GM12878 (cell line): ENCODE data around the gene MBNL1. TPM values are rescaled to one million over a fixed set of nuclear protein-coding genes. Genes with fewer than 3 reads are reported as not detected.

Experiments
- ATAC-seq: fragments of 200-7000 bp; cut with Tn5 transposase; 3 replicates; pipeline ENCODE4 v1.9.1; 2020; ENCODE audit warnings: mild to moderate bottlenecking, moderate library complexity
- BruUV-seq: library from RNA; stranded (reverse); fragments of 400-500 nt; replicated peaks from 2 replicates; lab custom pipeline; 2021; lab: Mats Ljungman, UMichigan
- CTCF ChIA-PET: fragments of 300-600 bp; sonication (Branson Sonifier 250); formaldehyde crosslinking; extraction: SDS; loops from one replicate; lab custom pipeline; 2021; ENCODE audit warnings: inconsistent platforms; lab: Yijun Ruan, JAX
- POLR2A ChIA-PET: fragments of 350-600 bp; formaldehyde crosslinking; extraction: SDS; loops from one replicate; lab custom pipeline; 2021; ENCODE audit warnings: inconsistent platforms; lab: Charles Lee
- RAD21 ChIA-PET: fragments of 300-600 bp; sonication (Branson Sonifier 250); formaldehyde crosslinking; loops from one replicate; lab custom pipeline; 2023; ENCODE audit warnings: antibody characterized with exemption; ENCODE audit not compliant: unreplicated experiment; lab: Charles Lee
- SMC1A ChIA-PET: fragments of 300-600 bp; sonication (Branson Sonifier 250); formaldehyde crosslinking; loops from one replicate; lab custom pipeline; 2023; ENCODE audit not compliant: unreplicated experiment, uncharacterized antibody; lab: Charles Lee
- DNase-seq: peaks from one replicate; pipeline ENCODE4 v3.0.0-alpha.2; 2011; ENCODE audit warnings: low read depth, low spot score
- FAIRE-seq: peaks from 3 replicates; lab custom pipeline; 2011; peaks lifted over from hg19 to GRCh38; lab: Jason Lieb, UNC
- H2AFZ ChIP-seq: 2 replicates; pipeline ENCODE4 v1.6.0; 2011; ENCODE audit warnings: low read depth, low read length, control low read depth; ENCODE audit not compliant: control insufficient read depth
- H3K27ac ChIP-seq: 2 replicates; pipeline ENCODE4 v1.5.1; 2011; ENCODE audit warnings: control low read depth; ENCODE audit not compliant: control insufficient read depth, insufficient read depth
- H3K27me3 ChIP-seq, 2 experiments: replicated peaks in 1 of 2; 2 replicates each; pipeline versions ENCODE4 v1.6.0 to v1.6.1; 2011; ENCODE audit warnings: low read length in 1 of 2; ENCODE audit not compliant: control insufficient read depth in 2 of 2, insufficient read depth in 2 of 2
- H3K36me3 ChIP-seq, 2 experiments: 2 replicates each; pipeline ENCODE4 v1.5.1; 2011; ENCODE audit warnings: low read length in 1 of 2; ENCODE audit not compliant: control insufficient read depth in 2 of 2, insufficient read depth in 2 of 2
- H3K4me1 ChIP-seq: 2 replicates; pipeline ENCODE4 v1.6.1; 2011; ENCODE audit warnings: mild to moderate bottlenecking, low read length, moderate library complexity, mixed read lengths; ENCODE audit not compliant: control insufficient read depth, insufficient read depth
- H3K4me2 ChIP-seq: 2 replicates; pipeline ENCODE4 v1.6.0; 2011; ENCODE audit warnings: control low read depth; ENCODE audit not compliant: control insufficient read depth, insufficient read depth
- H3K4me3 ChIP-seq: fragments of 200-600 bp; sonication (generic); 2 replicates; pipeline ENCODE4 v1.5.1; 2016
- H3K79me2 ChIP-seq: 2 replicates; pipeline ENCODE4 v1.6.0; 2011; ENCODE audit warnings: low read length; ENCODE audit not compliant: control insufficient read depth, insufficient read depth
- H3K9ac ChIP-seq: 2 replicates; pipeline ENCODE4 v1.8.0; 2011; ENCODE audit warnings: low read length, control low read depth, mixed read lengths; ENCODE audit not compliant: control insufficient read depth, insufficient read depth
- H3K9me3 ChIP-seq: replicated peaks from 3 replicates; pipeline ENCODE4 v1.5.1; 2011; ENCODE audit warnings: mild to moderate bottlenecking, low read length; ENCODE audit not compliant: control insufficient read depth, insufficient read depth
- H4K20me1 ChIP-seq: 2 replicates; pipeline ENCODE4 v1.6.0; 2011; ENCODE audit not compliant: control insufficient read depth, insufficient read depth
- GATAD2B ChIP-seq: fragments of 450-650 bp; conservative IDR thresholded peaks from 2 replicates; pipeline ENCODE4 v1.6.1; 2017; ENCODE audit warnings: low read depth, mild to moderate bottlenecking, moderate library complexity
- NR2C1 ChIP-seq: fragments of 450-650 bp; IDR thresholded peaks from 2 replicates; pipeline ENCODE4 v1.6.1; 2017; ENCODE audit warnings: antibody characterized with exemption, mild to moderate bottlenecking, moderate library complexity
- SIN3A ChIP-seq: IDR thresholded peaks from 2 replicates; pipeline ENCODE4 v1.6.1; 2012; ENCODE audit warnings: low read depth, low read length, improper control_type of control experiment
- WGBS: methylation state at CpG from one replicate; pipeline ENCODE4 v1.1.6; 2016; ENCODE audit warnings: low lambda C conversion rate; ENCODE audit not compliant: insufficient replicate concordance, insufficient coverage; ENCODE audit errors: missing lambda C conversion rate; 5-methylcytosine and 5-hydroxymethylcytosine counted together
- in situ Hi-C: fragments of 300-500 bp; cut with MboI; formaldehyde crosslinking; loops from 9 replicates; pipeline ENCODE4 v1.14.3; 2018; ENCODE audit warnings: mixed read lengths
- intact Hi-C: fragments of 100-400 bp; cut with micrococcal nuclease; formaldehyde crosslinking; loops from one replicate; pipeline ENCODE4 v1.14.2; 2022; ENCODE audit not compliant: unreplicated experiment
- polyA plus RNA-seq, 11 experiments: library from polyadenylated mRNA; depleted of rRNA in 4 of 11; unstranded in 6 of 11; stranded (reverse) in 5 of 11; fragments of >200 nt; fragmentation: Nextera tagmentation in 4 of 11; fragmentation: Illumina TruSeq in 1 of 11; extraction: Ambion mirVana in 4 of 11; extraction: Trizol in 1 of 11; gene quantifications; 1 replicate in 1 of 11; 2 replicates in 10 of 11; pipeline versions ENCODE4 v1.2.1 to v1.2.3, GENCODE V29; 2011 to 2016; ENCODE audit warnings: inconsistent platforms in 2 of 11, missing spikeins in 2 of 11, low read depth in 1 of 11
- total RNA-seq, 4 experiments: library from RNA; depleted of rRNA in 3 of 4; stranded (reverse); fragments of >200 nt in 3 of 4; fragmentation: Illumina TruSeq in 1 of 4; extraction: Trizol in 1 of 4; gene quantifications; 2 replicates each; pipeline versions ENCODE4 v1.2.1 to v1.2.3, GENCODE V29; 2013 to 2021
- TF ChIP-seq, protein P1 (sequence below): IDR thresholded peaks from 2 replicates; pipeline ENCODE4 v1.6.1; 2012; ENCODE audit warnings: improper control_type of control experiment, low read depth, low read length; ENCODE audit not compliant: insufficient replicate concordance

Gene MBNL1
- total and polyA plus RNA-seq, 10 of the 15 experiments (the other 5 are each of a cell fraction or from before 2014, with no cell fraction given): 59.6 to 337 (median 143) TPM

GRCh38 chr3:152419748-152420147 is 151.0 kb downstream of the MBNL1 start:
- no peak for ATAC-seq
- 90% methylated on average over 7 of the region's 7 CpGs for WGBS
- RAD21 ChIA-PET: no interaction called here
- BruUV-seq: no TSS peak
- intact Hi-C loops: no loop called here
- peaks cover 3% of the 10 kb centered on the region; the same call in 1 of the 3 replicates for H3K9me3 ChIP-seq
- in situ Hi-C loops: no loop called here
- H4K20me1 ChIP-seq: no peaks in the 10 kb centered on the region
- no peaks in the 10 kb centered on the region for H3K27me3 ChIP-seq
- peaks cover 14 to 29% of the 10 kb centered on the region in 2 experiments for H3K36me3 ChIP-seq
- no peak overlapping the region for H3K4me2 ChIP-seq
- no peak for DNase-seq
- POLR2A ChIA-PET: interaction anchor here (1.9 kb wide), 1 partner anchor 9 kb away, joined by 7 read pairs; no protein-coding TSS in a partner anchor
- no peaks in the 10 kb centered on the region; the same call in 1 of the 2 replicates for H3K4me1 ChIP-seq
- H3K79me2 ChIP-seq: peaks cover 2% of the 10 kb centered on the region; the same call in 1 of the 2 replicates
- no peak overlapping the region for H3K9ac ChIP-seq
- H3K27ac ChIP-seq: no peak overlapping the region
- FAIRE-seq: no peak
- no peak for TF ChIP-seq NR2C1
- no peak for TF ChIP-seq SIN3A
- TF ChIP-seq, protein P1, sequence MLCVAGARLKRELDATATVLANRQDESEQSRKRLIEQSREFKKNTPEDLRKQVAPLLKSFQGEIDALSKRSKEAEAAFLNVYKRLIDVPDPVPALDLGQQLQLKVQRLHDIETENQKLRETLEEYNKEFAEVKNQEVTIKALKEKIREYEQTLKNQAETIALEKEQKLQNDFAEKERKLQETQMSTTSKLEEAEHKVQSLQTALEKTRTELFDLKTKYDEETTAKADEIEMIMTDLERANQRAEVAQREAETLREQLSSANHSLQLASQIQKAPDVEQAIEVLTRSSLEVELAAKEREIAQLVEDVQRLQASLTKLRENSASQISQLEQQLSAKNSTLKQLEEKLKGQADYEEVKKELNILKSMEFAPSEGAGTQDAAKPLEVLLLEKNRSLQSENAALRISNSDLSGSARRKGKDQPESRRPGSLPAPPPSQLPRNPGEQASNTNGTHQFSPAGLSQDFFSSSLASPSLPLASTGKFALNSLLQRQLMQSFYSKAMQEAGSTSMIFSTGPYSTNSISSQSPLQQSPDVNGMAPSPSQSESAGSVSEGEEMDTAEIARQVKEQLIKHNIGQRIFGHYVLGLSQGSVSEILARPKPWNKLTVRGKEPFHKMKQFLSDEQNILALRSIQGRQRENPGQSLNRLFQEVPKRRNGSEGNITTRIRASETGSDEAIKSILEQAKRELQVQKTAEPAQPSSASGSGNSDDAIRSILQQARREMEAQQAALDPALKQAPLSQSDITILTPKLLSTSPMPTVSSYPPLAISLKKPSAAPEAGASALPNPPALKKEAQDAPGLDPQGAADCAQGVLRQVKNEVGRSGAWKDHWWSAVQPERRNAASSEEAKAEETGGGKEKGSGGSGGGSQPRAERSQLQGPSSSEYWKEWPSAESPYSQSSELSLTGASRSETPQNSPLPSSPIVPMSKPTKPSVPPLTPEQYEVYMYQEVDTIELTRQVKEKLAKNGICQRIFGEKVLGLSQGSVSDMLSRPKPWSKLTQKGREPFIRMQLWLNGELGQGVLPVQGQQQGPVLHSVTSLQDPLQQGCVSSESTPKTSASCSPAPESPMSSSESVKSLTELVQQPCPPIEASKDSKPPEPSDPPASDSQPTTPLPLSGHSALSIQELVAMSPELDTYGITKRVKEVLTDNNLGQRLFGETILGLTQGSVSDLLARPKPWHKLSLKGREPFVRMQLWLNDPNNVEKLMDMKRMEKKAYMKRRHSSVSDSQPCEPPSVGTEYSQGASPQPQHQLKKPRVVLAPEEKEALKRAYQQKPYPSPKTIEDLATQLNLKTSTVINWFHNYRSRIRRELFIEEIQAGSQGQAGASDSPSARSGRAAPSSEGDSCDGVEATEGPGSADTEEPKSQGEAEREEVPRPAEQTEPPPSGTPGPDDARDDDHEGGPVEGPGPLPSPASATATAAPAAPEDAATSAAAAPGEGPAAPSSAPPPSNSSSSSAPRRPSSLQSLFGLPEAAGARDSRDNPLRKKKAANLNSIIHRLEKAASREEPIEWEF: no peak
- TF ChIP-seq GATAD2B: no peak
- CTCF ChIA-PET: interaction anchor here (0.9 kb wide), 1 partner anchor 236 kb away, joined by 3 read pairs; no protein-coding TSS in a partner anchor
- H3K4me3 ChIP-seq: no peak overlapping the region
- H2AFZ ChIP-seq: no peak overlapping the region
- SMC1A ChIA-PET: interaction anchor here (1.2 to 1.5 kb wide), 2 partner anchors 24 to 38 kb away, joined by 3 to 4 read pairs; no protein-coding TSS in a partner anchor
